Colonic mucosa (tissue), 4 donors: ENCODE measurements around the gene CBX1. TPM values are rescaled to one million over a fixed set of nuclear protein-coding genes. Genes with fewer than 3 reads are reported as not detected.
"Not testable (repeated sequence)": the region's sequence is repeated elsewhere in the genome, so short reads cannot be mapped to it uniquely, and the experiment has no call there.

Source experiments
- DNase-seq: peaks from one replicate; pipeline ENCODE4 v3.0.0-alpha.2; 2020
- H3K27ac ChIP-seq: fragments of 200-600 bp; one replicate; pipeline ENCODE4 v1.8.0; 2021
- H3K27me3 ChIP-seq: fragments of 200-600 bp; one replicate; pipeline ENCODE4 v1.8.0; 2021
- H3K36me3 ChIP-seq: fragments of 200-600 bp; one replicate; pipeline ENCODE4 v1.8.0; 2021
- H3K4me1 ChIP-seq: fragments of 200-600 bp; one replicate; pipeline ENCODE4 v1.8.0; 2021; ENCODE audit warnings: mild to moderate bottlenecking
- H3K4me3 ChIP-seq: fragments of 200-600 bp; one replicate; pipeline ENCODE4 v1.8.0; 2021
- H3K9ac ChIP-seq, 2 donors: one replicate each; pipeline ENCODE4 v1.7.0; 2013; ENCODE audit warnings: control low read depth in 2 of 2, low read depth in 2 of 2, low read length in 2 of 2
- H3K9me3 ChIP-seq: fragments of 200-600 bp; one replicate; pipeline ENCODE4 v1.8.0; 2021
- intact Hi-C: fragments of 100-400 bp; cut with DNase I; formaldehyde crosslinking; loops from one replicate; pipeline ENCODE4 v1.14.1; 2022
- total RNA-seq, 2 donors: library from RNA; stranded (reverse); fragmentation: NEBNext Ultra II Directional in 1 of 2; extraction: Animal tissue kit (Norgen Biotek cat#: 25700) in 1 of 2; gene quantifications; one replicate each; pipeline ENCODE4 v1.2.1, GENCODE V29; 2021
- TF ChIP-seq, protein P1 (sequence below): fragments of 200-600 bp; IDR thresholded peaks from one replicate; pipeline ENCODE4 v1.8.0; 2022; ENCODE audit warnings: antibody characterized with exemption, mild to moderate bottlenecking
- donor health status: healthy.
- donor health status: DM: no; HTN: no; CAD: no.
- donor health status: DM: no; HTN: no; CAD: no.

Gene CBX1
- total RNA-seq, 2 donors from 2014 or later, result 32.3 to 53.0 TPM

DNA sequence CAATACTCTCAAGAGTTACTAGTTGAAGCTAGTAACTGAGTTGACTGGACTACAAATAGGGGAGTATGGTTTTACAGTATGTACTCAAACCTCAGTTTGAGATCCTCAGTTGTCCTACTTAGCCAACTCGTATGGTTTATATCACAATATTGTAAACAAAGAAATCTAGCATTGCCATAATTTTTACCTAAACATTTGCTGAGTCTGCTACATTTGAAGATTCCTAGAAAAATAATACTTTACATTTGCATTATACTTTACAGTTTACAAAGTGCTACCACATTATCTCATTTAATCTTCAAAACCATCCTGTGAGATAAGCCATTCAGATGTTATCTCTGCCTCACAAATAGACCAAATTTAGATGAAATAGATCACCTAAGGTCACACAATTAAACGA is 16.3 kb downstream of the CBX1 start:
- Histone ChIP-seq H3K4me1 (no peaks in the 10 kb centered on the region), H3K4me3 (no peak overlapping the region), H3K9ac (no peak overlapping the region), H3K36me3 (no peaks in the 10 kb centered on the region), H3K27ac (no peak overlapping the region), H3K9me3 (no peaks in the 10 kb centered on the region), H3K27me3 (no peaks in the 10 kb centered on the region)
- intact Hi-C loops, result no loop called here
- no peak for DNase-seq
- TF ChIP-seq, protein P1, sequence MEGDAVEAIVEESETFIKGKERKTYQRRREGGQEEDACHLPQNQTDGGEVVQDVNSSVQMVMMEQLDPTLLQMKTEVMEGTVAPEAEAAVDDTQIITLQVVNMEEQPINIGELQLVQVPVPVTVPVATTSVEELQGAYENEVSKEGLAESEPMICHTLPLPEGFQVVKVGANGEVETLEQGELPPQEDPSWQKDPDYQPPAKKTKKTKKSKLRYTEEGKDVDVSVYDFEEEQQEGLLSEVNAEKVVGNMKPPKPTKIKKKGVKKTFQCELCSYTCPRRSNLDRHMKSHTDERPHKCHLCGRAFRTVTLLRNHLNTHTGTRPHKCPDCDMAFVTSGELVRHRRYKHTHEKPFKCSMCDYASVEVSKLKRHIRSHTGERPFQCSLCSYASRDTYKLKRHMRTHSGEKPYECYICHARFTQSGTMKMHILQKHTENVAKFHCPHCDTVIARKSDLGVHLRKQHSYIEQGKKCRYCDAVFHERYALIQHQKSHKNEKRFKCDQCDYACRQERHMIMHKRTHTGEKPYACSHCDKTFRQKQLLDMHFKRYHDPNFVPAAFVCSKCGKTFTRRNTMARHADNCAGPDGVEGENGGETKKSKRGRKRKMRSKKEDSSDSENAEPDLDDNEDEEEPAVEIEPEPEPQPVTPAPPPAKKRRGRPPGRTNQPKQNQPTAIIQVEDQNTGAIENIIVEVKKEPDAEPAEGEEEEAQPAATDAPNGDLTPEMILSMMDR, result no peak

DNA sequence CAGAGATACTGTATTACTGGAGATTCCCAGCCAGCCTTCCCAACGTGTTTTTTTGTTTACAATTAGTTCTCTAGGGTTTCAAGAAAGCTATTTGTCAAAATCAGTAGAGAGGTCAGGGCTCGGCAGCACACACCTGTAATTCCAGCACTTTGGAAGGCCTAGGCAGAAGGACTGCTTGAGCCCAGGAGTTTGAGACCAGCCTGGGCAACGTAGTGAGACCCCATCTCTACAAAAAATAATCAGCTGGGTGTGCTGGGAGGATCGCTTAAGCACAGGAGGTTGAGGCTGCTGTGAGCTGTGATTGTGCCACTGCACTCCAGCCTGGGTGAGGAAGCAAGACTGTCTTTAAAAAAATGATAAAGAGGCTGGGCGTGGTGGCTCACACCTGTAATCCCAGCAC is 19.4 kb downstream of the CBX1 start:
- intact Hi-C loops, result loop anchor here (2.0 kb wide), 1 partner anchor 49 kb away; no protein-coding TSS in a partner anchor
- Histone ChIP-seq H3K27me3 (no peaks in the 10 kb centered on the region), H3K36me3 (no peaks in the 10 kb centered on the region), H3K4me3 (no peak overlapping the region), H3K9me3 (no peaks in the 10 kb centered on the region), H3K27ac (no peak overlapping the region), H3K9ac (no peak overlapping the region), H3K4me1 (no peaks in the 10 kb centered on the region)
- no peak for DNase-seq
- TF ChIP-seq, protein P1, result no peak

DNA sequence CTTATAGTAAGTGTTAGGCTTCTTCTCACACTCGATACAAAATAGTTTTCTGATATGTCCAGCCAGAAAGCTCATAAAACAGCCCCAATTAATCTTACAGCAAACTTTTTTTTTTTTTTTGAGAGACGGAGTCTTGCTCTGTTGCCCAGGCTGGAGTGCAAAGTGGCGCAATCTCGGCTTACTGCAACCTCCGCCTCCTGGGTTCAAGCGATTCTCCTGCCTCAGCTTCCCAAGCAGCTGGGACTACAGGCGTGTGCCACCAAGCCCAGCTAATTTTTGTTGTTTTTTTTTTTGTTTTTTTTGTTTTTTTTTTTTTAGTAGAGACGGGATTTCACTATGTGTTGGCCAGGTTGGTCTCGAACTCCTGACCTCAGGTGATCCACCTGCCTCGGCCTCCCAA is 24.1 kb downstream of the CBX1 start:
- H3K36me3 ChIP-seq, H3K27me3 ChIP-seq, H3K4me1 ChIP-seq, H3K4me3 ChIP-seq, H3K9ac ChIP-seq, DNase-seq, H3K27ac ChIP-seq, intact Hi-C loops, H3K9me3 ChIP-seq: not testable (repeated sequence)

DNA sequence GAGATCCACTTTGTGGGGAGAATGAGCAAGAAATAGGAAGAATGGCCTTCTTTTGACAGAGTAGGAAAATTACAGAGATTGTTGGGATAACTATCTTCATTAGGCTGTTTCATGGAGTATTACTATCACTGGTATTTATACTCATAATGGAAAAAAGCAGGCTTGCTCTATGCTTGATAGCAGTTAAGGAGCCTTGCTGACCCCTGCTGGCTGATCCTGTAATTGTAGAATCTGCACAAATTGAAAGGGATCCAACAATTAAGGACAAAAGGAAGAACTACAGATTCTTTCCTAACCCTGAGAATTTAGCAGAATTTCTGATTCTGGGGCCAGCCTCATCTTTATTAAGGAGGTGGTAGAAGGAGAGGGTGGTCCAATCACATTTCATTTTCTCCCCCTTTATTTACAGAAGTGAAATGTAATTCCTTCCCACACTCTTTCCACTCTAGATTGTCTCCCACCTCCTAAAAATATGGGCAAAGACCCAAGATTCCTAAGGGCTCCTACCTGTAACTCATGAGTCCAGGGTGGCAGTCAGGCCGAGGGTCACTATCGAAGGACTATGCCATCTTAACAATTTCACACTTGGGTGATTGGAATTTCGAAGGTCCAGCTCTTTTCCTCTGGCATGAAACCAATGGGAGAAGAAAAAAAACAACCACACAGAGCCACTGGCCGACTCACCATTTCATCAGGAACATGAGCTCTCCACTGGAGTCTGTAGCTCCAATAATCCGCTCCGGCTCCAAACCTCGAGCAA is 26.8 kb downstream of the CBX1 start:
- Histone ChIP-seq H3K9ac (no peak overlapping the region), H3K9me3 (no peaks in the 10 kb centered on the region), H3K4me3 (no peak overlapping the region), H3K4me1 (no peaks in the 10 kb centered on the region), H3K36me3 (no peaks in the 10 kb centered on the region), H3K27me3 (no peaks in the 10 kb centered on the region), H3K27ac (no peak overlapping the region)
- peak; percentile 88 for DNase-seq
- intact Hi-C loops, result loop anchor here (1.0 kb wide), 1 partner anchor 48 kb away; no protein-coding TSS in a partner anchor
- TF ChIP-seq, protein P1, result peak; percentile 66

DNA sequence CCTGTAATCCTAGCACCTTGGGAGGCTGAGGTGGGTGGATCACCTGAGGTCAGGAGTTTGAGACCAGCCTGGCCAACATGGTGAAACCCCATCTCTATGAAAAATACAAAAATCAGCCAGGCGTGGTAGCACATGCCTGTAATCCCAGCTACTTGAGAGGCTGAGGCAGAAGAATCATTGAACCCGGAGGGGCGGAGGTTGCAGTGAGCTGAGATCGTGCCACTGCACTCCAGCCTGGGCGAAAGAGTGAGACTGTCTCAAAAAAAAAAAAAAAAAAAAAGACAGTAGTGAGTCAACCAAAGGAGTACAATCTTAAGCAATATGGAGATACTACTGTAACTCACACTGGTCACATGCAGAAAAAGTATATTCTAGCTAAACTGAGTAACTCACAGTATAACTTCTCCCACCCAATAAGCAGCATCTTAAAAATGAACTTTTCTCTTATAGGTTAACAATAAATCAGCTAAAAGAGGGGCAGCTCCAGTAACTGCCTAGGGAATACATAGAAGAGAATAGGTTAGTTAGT is 27.6 kb downstream of the CBX1 start:
- not testable (repeated sequence) for H3K36me3 ChIP-seq, H3K27ac ChIP-seq, H3K9ac ChIP-seq

DNA sequence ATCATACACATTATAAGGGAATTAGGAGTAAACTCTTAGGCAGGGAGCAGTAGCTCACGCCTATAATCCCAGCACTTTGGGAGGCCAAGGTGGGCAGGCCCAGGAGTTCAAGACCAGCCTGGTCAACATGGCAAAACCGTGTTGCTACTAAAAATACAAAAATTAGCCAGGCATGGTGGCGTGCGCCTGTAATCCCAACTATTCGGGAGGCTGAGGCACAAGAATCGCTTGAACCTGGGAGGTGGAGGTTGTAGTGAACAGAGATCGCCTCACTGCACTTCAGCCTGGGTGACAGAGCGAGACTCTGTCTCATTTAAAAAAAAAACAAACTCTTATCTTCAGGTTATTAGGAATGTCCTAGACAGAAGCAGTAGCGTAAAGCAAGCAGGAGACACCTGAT is 28.5 kb downstream of the CBX1 start:
- H3K27me3 ChIP-seq, H3K4me1 ChIP-seq, H3K9ac ChIP-seq, intact Hi-C loops, H3K4me3 ChIP-seq, DNase-seq, H3K27ac ChIP-seq, H3K36me3 ChIP-seq, H3K9me3 ChIP-seq: not testable (repeated sequence)

More for the DNA sequence above, 27.6 kb downstream of the CBX1 start:
- H3K9me3 ChIP-seq, H3K27me3 ChIP-seq, DNase-seq, H3K4me3 ChIP-seq, H3K4me1 ChIP-seq: not testable (repeated sequence)
- intact Hi-C loops, result loop anchor here (1.0 kb wide), 1 partner anchor 47 kb away; no protein-coding TSS in a partner anchor

DNA sequence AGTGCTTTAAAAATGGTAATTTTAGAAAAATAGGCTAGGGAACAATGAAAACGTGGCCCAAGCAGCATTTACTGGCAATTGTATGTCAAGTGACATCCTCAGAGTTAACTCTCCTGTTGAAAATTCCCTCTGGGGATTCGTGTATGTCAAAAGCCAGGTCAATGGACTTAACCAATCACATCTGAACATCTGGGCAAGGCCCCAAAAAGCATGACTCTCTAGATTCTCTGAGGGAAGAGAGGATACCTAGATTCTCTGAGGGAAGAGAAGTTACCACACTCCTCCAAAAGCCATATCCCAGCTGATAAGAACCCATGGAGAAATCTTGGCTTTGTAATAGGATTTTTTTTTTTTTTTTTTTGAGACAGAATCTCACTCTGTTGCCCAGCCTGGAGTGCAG is 29.6 kb downstream of the CBX1 start:
- H3K9me3 ChIP-seq, result no peaks in the 10 kb centered on the region
- no peak for DNase-seq
- TF ChIP-seq, protein P1, result no peak
- H3K36me3 ChIP-seq, result no peaks in the 10 kb centered on the region
- no peak overlapping the region for H3K4me3 ChIP-seq
- no peak overlapping the region for H3K9ac ChIP-seq
- no peak overlapping the region for H3K27ac ChIP-seq
- no peaks in the 10 kb centered on the region for H3K27me3 ChIP-seq
- intact Hi-C loops, result no loop called here
- H3K4me1 ChIP-seq, result no peaks in the 10 kb centered on the region
